ENCODE data around the gene UST. TPM values are rescaled to one million over a fixed set of nuclear protein-coding genes. Genes with fewer than 3 reads are reported as not detected.
A peak's percentile ranks its signal among the peaks of the same experiment; 100 is the strongest.

Gene UST
- total RNA-seq, 1 donor from 2014 or later = 5.2 TPM

DNA sequence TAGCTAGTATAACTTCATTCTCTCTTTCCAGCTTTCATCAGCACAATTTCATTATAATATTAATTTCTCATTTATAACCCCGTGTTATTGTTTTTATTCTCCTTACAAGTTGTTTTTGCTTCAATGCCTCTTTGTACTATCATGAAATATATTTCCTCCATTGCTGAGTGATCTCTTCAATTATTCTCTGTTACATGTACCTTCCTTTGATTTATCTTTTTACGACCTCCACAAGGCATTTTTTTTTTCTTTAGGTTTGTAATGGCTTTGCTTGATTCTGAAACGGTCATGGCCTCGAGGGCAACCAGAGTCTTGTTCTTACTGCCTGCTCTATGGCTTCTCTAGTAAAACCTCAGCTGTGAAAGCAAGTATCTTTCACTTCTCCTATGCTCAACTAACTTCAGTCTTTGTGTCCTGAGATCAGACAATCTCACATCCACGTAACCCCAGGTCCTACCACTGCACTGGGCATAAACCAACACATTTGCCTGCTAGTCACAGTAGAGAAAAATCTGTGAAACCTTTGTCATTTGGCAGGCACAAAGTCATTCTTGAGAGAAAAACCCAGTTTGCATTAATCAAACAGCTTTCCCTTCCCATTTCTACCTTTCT lies 119.9 kb downstream of the UST start:
- Histone ChIP-seq H3K4me3 (ENCODE audit: low read depth, low read length) (no peak overlapping the region), H3K27me3 (ENCODE audit: control insufficient read depth, insufficient read depth, low read length) (no peaks in the 10 kb centered on the region), H3K36me3 (ENCODE audit: control insufficient read depth, insufficient read depth, low read length) (no peaks in the 10 kb centered on the region)
- no peak for DNase-seq (ENCODE audit: low read depth)
- TF ChIP-seq, protein P1, sequence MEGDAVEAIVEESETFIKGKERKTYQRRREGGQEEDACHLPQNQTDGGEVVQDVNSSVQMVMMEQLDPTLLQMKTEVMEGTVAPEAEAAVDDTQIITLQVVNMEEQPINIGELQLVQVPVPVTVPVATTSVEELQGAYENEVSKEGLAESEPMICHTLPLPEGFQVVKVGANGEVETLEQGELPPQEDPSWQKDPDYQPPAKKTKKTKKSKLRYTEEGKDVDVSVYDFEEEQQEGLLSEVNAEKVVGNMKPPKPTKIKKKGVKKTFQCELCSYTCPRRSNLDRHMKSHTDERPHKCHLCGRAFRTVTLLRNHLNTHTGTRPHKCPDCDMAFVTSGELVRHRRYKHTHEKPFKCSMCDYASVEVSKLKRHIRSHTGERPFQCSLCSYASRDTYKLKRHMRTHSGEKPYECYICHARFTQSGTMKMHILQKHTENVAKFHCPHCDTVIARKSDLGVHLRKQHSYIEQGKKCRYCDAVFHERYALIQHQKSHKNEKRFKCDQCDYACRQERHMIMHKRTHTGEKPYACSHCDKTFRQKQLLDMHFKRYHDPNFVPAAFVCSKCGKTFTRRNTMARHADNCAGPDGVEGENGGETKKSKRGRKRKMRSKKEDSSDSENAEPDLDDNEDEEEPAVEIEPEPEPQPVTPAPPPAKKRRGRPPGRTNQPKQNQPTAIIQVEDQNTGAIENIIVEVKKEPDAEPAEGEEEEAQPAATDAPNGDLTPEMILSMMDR (IDR thresholded peaks at IDR 0.05; ENCODE audit: insufficient read depth, low read length, poor library complexity, severe bottlenecking) = no peak

DNA sequence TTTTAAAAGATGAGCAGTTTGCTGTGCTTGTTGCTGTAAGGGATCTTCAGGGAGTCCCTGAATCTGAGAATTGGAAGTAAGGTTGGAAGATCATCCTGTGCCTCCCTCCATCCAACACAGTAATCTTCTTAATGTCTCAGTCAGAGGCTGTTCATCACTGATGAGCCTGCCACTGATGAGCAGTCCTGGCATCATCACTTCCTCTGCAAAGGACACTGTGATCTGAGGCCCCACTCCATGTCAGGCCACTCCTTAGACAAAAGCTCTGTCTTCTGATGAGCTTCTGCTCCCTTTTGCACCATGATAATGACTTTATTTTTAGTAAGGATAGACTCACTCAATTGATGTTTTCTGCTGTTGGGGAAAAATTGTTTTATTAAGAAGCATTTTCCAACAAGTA lies 121.0 kb downstream of the UST start:
- Histone ChIP-seq H3K4me3 (ENCODE audit: low read depth, low read length) (no peak overlapping the region), H3K36me3 (ENCODE audit: control insufficient read depth, insufficient read depth, low read length) (no peaks in the 10 kb centered on the region), H3K27me3 (ENCODE audit: control insufficient read depth, insufficient read depth, low read length) (no peaks in the 10 kb centered on the region)
- no peak for DNase-seq (ENCODE audit: low read depth)
- TF ChIP-seq, protein P1 (IDR thresholded peaks at IDR 0.05; ENCODE audit: insufficient read depth, low read length, poor library complexity, severe bottlenecking) = no peak

DNA sequence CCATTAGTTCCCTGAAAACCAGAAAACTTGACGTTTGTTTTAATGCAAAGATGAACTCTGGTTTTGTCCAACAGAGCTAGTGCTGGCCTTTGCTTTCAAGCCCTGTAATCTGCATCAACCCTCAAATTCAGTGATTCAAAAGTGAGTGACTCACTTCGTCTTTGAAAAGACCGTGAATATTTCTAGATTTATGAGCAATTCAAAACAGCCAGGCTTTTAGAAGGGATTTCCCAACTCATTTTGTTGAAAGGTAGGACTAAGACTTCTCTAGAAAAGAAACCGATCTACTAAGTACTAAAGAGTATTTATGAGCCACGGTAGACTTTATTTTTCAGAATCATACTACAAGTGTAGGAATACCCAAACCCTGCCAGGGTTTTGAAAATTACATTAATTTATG lies 121.5 kb downstream of the UST start:
- DNase-seq (ENCODE audit: low read depth) = no peak
- TF ChIP-seq, protein P1 (IDR thresholded peaks at IDR 0.05; ENCODE audit: insufficient read depth, low read length, poor library complexity, severe bottlenecking) = no peak
- Histone ChIP-seq H3K27me3 (ENCODE audit: control insufficient read depth, insufficient read depth, low read length) (no peaks in the 10 kb centered on the region), H3K4me3 (ENCODE audit: low read depth, low read length) (no peak overlapping the region), H3K36me3 (ENCODE audit: control insufficient read depth, insufficient read depth, low read length) (no peaks in the 10 kb centered on the region)

DNA sequence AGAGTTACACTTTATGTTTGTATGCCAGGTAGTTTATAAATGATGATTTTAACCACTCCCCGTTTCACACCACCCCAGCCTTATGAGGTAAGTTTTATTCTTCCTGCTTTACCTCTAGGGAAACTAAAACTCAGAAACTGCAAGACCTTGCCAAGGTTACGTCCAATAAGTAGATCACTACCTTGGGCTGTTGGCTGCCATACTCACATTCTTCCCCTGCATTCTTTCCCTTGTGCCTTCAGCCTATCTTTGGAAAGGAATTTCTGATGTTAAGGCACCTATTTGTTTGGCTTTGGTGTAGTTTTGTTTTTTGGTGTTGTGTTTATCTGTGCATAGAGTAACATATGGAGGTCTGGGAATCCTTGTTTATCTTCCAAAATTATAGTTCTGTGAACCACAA lies 122.1 kb downstream of the UST start:
- H3K4me3 ChIP-seq (ENCODE audit: low read depth, low read length) = no peak overlapping the region
- TF ChIP-seq, protein P1 (IDR thresholded peaks at IDR 0.05; ENCODE audit: insufficient read depth, low read length, poor library complexity, severe bottlenecking) = no peak
- DNase-seq (ENCODE audit: low read depth) = no peak
- no peaks in the 10 kb centered on the region for H3K27me3 ChIP-seq (ENCODE audit: control insufficient read depth, insufficient read depth, low read length)
- H3K36me3 ChIP-seq (ENCODE audit: control insufficient read depth, insufficient read depth, low read length) = no peaks in the 10 kb centered on the region

DNA sequence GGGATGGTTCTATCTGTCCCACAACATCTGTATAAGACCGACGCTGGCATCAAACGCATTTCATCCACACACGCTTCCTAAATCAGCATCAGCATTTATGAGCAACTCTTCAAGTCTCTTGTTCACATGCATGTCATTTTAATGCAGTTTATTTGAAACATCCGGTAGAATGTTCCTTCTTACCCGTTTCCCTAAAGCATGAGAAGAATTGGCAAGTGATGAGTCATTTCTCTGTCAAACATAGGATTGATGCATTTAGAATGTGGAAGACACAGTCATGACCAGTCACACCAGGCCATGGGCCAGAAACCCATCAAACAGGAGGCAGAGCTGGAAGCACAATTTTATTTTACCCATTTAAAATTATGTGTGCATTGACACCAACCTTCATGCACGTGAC lies 122.8 kb downstream of the UST start:
- TF ChIP-seq, protein P1 (IDR thresholded peaks at IDR 0.05; ENCODE audit: insufficient read depth, low read length, poor library complexity, severe bottlenecking) = no peak
- Histone ChIP-seq H3K36me3 (ENCODE audit: control insufficient read depth, insufficient read depth, low read length) (no peaks in the 10 kb centered on the region), H3K27me3 (ENCODE audit: control insufficient read depth, insufficient read depth, low read length) (no peaks in the 10 kb centered on the region), H3K4me3 (ENCODE audit: low read depth, low read length) (no peak overlapping the region)
- peak; percentile 48 for DNase-seq (ENCODE audit: low read depth)

DNA sequence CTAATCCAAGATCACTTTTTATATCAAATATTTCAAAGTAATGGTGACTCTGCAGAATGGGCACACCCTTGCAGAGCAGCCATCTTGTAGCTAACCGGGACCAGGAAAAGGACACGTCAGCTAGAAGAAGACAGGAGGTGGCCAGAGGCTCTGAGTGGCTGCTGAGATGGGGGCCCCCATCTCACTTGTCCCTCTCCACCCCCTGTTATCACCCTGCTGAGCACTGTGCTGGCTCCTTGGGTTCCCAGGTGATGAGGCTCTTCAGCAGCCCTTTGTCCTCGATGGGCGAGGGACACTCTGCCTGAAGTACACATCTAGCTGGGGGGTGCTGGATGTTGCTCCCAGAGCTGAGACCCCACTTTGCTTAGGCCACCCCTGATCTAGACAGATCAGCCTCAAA lies 126.3 kb downstream of the UST start:
- Histone ChIP-seq H3K36me3 (ENCODE audit: control insufficient read depth, insufficient read depth, low read length) (no peaks in the 10 kb centered on the region), H3K4me3 (ENCODE audit: low read depth, low read length) (no peak overlapping the region), H3K27me3 (ENCODE audit: control insufficient read depth, insufficient read depth, low read length) (no peaks in the 10 kb centered on the region)
- no peak for DNase-seq (ENCODE audit: low read depth)
- TF ChIP-seq, protein P1 (IDR thresholded peaks at IDR 0.05; ENCODE audit: insufficient read depth, low read length, poor library complexity, severe bottlenecking) = no peak
